Activated T-helper 1 cell treated with Interleukin-2 at 50 U/mL for 16 hours (primary cell): ENCODE results near the gene RNF121.

Experiments
- DNase-seq: peaks from one replicate; pipeline ENCODE4 v3.0.0-alpha.2; 2020; ENCODE audit warnings: low read depth

Gene RNF121

DNA sequence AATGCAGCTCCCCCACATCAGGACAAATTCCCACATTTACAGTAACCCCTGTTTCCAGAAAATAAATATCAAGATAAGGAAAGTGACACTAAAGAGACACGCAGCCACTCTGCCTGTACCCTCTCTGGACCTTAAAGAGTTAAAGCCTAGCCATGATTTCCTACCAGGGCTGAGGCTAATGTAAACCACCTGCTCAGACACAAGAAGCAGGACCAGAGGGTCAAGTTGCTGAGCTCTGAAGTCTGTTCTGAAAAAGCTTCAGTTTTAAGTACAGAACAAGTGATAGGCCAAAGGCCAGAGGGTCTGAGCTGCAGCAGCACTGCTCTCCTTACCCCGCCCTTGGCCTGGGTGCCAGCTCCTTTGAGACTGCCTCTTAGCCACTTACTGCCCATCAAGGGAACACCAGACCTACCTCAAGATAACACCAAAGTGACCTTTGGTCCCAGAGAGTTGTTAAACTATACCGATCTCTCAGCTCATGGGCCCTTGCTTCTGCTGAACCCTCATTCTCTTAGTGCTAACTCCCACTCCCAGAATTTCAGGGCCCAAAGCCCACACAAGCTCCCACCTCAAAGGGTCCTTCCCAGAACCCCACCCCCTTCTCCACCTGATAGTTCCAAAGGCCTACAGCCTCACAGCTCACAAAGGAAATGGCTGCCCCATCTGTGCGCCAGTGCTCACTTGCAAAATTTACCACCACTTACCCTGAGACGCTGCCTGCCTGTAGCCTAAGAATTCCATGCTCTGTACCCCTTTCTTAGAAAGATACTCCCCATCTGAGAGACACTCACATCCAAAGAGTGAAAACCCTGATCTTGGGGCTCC, 110.4 kb downstream of the RNF121 start:
- DNase-seq = no peak

DNA sequence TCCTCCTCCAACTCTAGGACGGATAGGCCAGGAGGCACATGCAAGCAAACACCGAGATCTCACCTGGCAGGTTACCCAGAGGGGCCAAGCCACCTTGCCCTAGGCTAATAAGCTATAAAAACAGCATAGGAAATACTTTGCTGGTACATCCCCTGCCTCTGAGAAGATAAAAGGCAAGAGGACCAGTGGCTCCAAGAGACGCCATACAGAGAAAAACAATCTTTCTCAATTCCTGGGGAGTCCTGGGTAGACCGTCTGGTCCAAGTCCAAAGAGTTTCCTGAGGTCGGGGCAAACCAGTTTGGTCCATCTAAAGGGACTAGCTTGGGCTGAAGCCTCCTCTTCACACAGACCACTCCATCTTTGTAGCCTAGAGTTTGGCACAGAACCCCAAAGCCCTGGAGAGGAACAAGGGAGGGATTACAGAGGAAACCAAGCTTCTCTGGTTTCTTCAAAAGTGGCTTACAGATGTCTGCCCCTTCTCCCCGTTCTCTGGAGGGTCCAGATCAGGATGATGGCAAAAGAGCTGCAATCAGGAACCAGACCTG, 111.1 kb downstream of the RNF121 start:
- DNase-seq = no peak

DNA sequence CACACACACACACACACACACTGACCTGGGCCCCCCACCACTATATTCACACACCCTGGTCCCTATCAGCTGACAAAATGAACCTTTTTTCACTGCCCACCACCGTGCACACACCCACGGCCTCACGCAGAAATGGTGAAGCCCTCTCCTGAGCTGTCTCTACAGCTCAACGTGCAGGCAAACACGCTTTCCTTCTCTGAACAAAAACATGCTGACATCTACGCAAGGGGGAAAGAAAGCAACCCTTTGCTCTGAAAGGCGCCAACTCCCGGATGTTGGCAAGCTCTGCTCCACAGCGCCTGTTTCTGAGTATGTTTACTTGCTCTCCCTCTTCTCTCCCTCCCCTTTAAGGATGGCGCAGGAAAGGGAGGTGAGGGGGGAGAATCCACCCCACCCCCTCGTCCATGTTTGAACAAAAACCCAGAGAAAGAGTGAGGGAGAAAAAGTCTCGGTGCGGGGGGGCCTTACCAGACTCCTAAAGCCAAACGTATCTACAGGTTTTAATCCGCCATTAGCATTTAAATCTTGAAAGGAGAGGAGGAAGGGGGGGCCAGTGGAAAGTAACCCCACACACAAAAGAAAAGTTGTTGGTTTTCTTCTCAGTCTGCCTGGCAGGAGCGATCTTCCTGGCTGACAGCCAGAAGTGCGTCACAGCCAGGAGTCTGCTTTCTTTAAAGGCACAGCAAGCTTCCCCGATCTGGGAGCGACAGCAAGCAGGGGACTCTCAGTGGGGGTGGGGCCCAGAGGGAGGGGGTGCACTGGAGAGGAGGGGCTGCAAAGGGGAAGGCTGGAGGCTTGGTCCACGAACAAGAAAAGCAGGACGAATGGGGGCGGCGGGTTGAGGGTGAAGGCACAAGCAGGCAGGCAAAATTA, 111.9 kb downstream of the RNF121 start:
- peak; percentile 64 for DNase-seq

DNA sequence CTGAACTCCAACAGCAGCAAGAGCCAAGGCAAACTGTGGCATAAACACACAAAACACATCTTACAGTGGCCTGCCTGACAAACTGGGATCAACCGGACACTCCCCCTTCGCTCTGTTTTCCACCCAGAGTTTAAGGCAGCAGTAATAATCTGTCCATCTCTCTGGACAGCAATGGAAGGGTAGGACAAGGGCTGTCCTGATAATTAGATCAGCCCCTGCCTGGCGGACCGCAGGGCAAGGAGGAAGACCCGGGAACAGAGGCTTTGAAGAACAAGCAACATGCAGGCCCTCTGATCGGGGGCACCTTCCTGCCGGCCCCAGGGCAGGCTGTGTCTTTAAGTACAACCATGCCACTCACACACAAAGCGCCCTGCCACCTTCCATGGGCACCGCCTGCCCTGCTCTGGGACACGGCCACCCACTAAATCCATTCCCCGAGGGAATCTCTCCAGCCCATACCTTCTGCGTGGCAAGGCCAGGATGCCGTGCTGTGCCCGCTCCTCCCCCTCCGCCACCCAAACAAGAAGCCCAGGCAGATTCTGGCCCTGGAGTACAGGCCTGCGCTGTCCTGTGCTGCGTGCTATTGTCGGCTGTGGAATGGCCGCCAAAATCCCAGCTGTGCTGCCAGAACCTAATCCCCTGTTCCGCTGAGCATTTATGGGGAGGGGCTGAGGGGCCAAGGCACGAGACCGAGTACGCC, 112.7 kb downstream of the RNF121 start:
- DNase-seq = peak; percentile 31

DNA sequence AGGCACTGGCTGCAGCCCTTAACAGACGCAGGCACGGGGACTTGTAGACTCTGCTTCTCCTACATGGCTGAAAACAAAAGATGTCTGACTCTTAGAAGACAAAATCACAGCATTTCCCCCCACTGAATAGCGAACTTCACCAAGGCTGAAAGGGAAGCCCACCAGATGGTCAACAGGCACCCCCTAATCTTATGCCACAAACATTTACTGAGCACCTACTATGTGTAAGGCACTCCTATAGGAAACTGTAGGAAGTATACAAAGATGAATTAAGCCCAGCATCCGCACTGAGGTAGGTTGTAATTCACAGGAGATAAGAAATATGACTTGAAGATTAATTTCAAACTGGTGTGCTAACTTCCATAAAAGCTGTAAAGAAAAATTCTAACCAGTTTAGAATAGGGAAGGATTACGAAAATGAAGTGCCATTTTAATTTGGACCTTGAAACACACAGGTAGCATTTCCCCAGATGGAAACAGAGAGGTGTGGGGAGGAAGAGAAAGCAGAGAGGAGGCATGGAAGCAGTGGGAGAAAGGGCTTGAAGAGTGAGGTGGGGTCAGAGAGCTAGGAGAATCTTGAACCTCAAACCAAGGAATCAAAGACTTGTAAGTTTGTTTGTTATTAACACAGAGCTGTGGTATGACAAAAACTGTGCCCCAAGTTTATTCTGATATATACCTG, 113.4 kb downstream of the RNF121 start:
- DNase-seq = no peak

DNA sequence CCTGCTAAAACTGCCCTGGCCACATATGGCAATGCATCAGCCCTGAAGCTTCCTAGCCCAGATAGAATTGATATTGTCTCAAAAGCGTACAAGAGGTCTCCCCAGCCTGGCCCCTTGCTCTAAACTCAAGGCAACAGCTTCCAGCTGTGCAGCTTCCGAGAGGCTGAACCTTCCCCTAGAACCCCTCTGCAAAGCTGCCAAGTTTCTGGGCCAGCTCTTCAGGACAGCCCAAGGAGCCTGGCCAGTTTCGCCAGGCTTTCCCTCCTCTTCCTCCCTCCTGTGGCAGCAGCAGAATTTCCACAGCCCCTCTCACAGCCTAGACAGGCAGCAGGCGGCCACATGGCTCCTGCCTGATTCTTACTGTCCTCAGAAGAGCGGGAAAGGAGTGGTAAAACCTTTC, 117.0 kb downstream of the RNF121 start:
- DNase-seq = no peak
